Keratinocyte (primary cell): ENCODE data around the gene METTL1. TPM values are rescaled to one million over a fixed set of nuclear protein-coding genes. Genes with fewer than 3 reads are reported as not detected.

ENCODE experiments used
- DNase-seq: peaks from one replicate; pipeline ENCODE4 v3.0.0-alpha.2; 2011; ENCODE audit warnings: low read depth, missing footprints, low spot score
- FAIRE-seq: peaks from 2 replicates; lab custom pipeline; 2011; peaks lifted over from hg19 to GRCh38; lab: Jason Lieb, UNC
- H2AFZ ChIP-seq: 2 replicates; pipeline ENCODE4 v1.6.0; 2012; ENCODE audit warnings: low read length, control low read depth, inconsistent platforms; ENCODE audit not compliant: control insufficient read depth
- H3K27ac ChIP-seq: 2 replicates; pipeline ENCODE4 v1.5.1; 2011; ENCODE audit warnings: low read length; ENCODE audit not compliant: control insufficient read depth, insufficient read depth
- H3K27me3 ChIP-seq: 3 replicates; pipeline ENCODE4 v1.6.0; 2011; ENCODE audit warnings: low read length; ENCODE audit not compliant: control insufficient read depth, insufficient read depth; ENCODE audit errors: extremely low read depth
- H3K36me3 ChIP-seq, 2 experiments: 2 replicates in 1 of 2; 3 replicates in 1 of 2; pipeline ENCODE4 v1.5.1; 2011; ENCODE audit warnings: low read length in 2 of 2, mild to moderate bottlenecking in 1 of 2; ENCODE audit not compliant: control insufficient read depth in 2 of 2, insufficient read depth in 2 of 2; ENCODE audit errors: extremely low read depth in 1 of 2
- H3K4me1 ChIP-seq: 3 replicates; pipeline ENCODE4 v1.5.1; 2011; ENCODE audit warnings: low read length; ENCODE audit not compliant: control insufficient read depth, insufficient read depth; ENCODE audit errors: extremely low read depth
- H3K4me2 ChIP-seq: 3 replicates; pipeline ENCODE4 v1.6.0; 2011; ENCODE audit warnings: low read depth, low read length; ENCODE audit not compliant: control insufficient read depth, insufficient read depth; ENCODE audit errors: extremely low read depth
- H3K4me3 ChIP-seq, 3 experiments: fragments of 200-600 bp in 1 of 3; sonication (generic) in 1 of 3; 2 replicates in 2 of 3; 3 replicates in 1 of 3; pipeline ENCODE4 v1.5.1; 2011 to 2016; ENCODE audit warnings: low read length in 3 of 3, mild to moderate bottlenecking in 3 of 3, control low read depth in 2 of 3, inconsistent platforms in 1 of 3, low read depth in 1 of 3, mixed read lengths in 1 of 3, mixed run types in 1 of 3, moderate library complexity in 1 of 3; ENCODE audit not compliant: control insufficient read depth in 2 of 3, insufficient read depth in 2 of 3; ENCODE audit errors: extremely low read depth in 1 of 3
- H3K79me2 ChIP-seq: 2 replicates; pipeline ENCODE4 v1.6.0; 2012; ENCODE audit warnings: low read length; ENCODE audit not compliant: control insufficient read depth, insufficient read depth
- H3K9ac ChIP-seq: 3 replicates; pipeline ENCODE4 v1.6.0; 2011; ENCODE audit warnings: low read length; ENCODE audit not compliant: control insufficient read depth, insufficient read depth; ENCODE audit errors: extremely low read depth
- H3K9me1 ChIP-seq: 3 replicates; pipeline ENCODE4 v1.6.0; 2011; ENCODE audit warnings: low read length; ENCODE audit not compliant: control insufficient read depth, insufficient read depth; ENCODE audit errors: extremely low read depth
- H3K9me3 ChIP-seq: 2 replicates; pipeline ENCODE4 v1.5.1; 2012; ENCODE audit warnings: low read depth, low read length; ENCODE audit not compliant: control insufficient read depth
- H4K20me1 ChIP-seq: 3 replicates; pipeline ENCODE4 v1.6.0; 2011; ENCODE audit warnings: low read length; ENCODE audit not compliant: control insufficient read depth, insufficient read depth; ENCODE audit errors: extremely low read depth
- EZH2 ChIP-seq: IDR thresholded peaks from one replicate; pipeline ENCODE4 v1.6.1; 2012; ENCODE audit warnings: inconsistent platforms, mild to moderate bottlenecking, low read length, moderate library complexity
- dilution Hi-C: fragments of 300-500 bp; cut with MboI; formaldehyde crosslinking; loops from one replicate; pipeline ENCODE4 v1.7.0; 2020; ENCODE audit warnings: low sequenced_read_pairs; ENCODE audit not compliant: extremely low pct_ligation_motif_present
- polyA plus RNA-seq, 5 experiments: library from polyadenylated mRNA; depleted of rRNA in 3 of 5; stranded (reverse) in 3 of 5; stranded (forward) in 1 of 5; unstranded in 1 of 5; fragments of >200 nt; gene quantifications; 1 replicate in 1 of 5; 2 replicates in 3 of 5; 3 replicates in 1 of 5; pipeline versions ENCODE4 v1.2.1 to v1.2.3, GENCODE V29; 2011 to 2012; ENCODE audit warnings: missing spikeins in 2 of 5, low read depth in 1 of 5, low replicate concordance in 1 of 5
- TF ChIP-seq, protein P1 (sequence below), 3 experiments: IDR thresholded peaks in 1 of 3; conservative IDR thresholded peaks in 1 of 3; optimal IDR thresholded peaks in 1 of 3; 2 replicates in 2 of 3; 3 replicates in 1 of 3; pipeline versions ENCODE3 to v1.5.1; 2011; ENCODE audit warnings: low read length in 3 of 3, mild to moderate bottlenecking in 3 of 3, moderate library complexity in 2 of 3, control low read depth in 1 of 3, inconsistent platforms in 1 of 3; ENCODE audit not compliant: insufficient read depth in 2 of 3; ENCODE audit errors: extremely low read depth in 1 of 3

Gene METTL1
- polyA plus RNA-seq, 1 donor (not counting 4 experiments of a cell fraction or from before 2014, with no cell fraction given) = 24.5 TPM

DNA sequence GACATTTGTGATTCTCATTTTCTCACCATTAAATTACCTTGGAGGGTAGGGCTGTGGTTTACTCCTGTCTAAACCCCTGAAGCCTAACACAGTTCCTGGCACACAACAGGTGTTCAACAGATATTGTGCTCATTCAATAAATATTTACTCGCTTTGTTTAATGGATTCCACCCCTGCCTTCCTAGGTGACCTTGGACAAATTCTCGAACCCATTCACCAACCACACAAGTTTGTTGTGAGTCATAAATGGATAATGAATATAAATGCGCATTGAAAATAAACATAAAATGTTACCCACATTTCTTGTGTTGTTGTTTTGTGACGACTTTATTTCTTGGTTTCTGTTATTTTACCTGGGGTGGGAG, 10.3 kb upstream of the METTL1 start:
- FAIRE-seq (no peak), DNase-seq (no peak)
- Histone ChIP-seq H3K36me3 (peaks cover 9 to 12% of the 10 kb centered on the region in 2 experiments), H3K9me3 (no peaks in the 10 kb centered on the region), H3K4me3 (no peak overlapping the region), H3K4me2 (no peak overlapping the region), H3K9me1 (no peaks in the 10 kb centered on the region), H3K27me3 (no peaks in the 10 kb centered on the region), H3K9ac (no peak overlapping the region), H3K4me1 (peaks cover 8% of the 10 kb centered on the region), H4K20me1 (no peaks in the 10 kb centered on the region), H3K27ac (no peak overlapping the region), H2AFZ (no peak overlapping the region), H3K79me2 (peaks cover 16% of the 10 kb centered on the region)
- TF ChIP-seq, protein P1, sequence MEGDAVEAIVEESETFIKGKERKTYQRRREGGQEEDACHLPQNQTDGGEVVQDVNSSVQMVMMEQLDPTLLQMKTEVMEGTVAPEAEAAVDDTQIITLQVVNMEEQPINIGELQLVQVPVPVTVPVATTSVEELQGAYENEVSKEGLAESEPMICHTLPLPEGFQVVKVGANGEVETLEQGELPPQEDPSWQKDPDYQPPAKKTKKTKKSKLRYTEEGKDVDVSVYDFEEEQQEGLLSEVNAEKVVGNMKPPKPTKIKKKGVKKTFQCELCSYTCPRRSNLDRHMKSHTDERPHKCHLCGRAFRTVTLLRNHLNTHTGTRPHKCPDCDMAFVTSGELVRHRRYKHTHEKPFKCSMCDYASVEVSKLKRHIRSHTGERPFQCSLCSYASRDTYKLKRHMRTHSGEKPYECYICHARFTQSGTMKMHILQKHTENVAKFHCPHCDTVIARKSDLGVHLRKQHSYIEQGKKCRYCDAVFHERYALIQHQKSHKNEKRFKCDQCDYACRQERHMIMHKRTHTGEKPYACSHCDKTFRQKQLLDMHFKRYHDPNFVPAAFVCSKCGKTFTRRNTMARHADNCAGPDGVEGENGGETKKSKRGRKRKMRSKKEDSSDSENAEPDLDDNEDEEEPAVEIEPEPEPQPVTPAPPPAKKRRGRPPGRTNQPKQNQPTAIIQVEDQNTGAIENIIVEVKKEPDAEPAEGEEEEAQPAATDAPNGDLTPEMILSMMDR (optimal IDR thresholded peaks at IDR 0.05 in 1 of 3, IDR thresholded peaks at IDR 0.05 in 1 of 3, conservative IDR thresholded peaks at IDR 0.05 in 1 of 3; ENCODE audit: extremely low read depth in 1 of 3, insufficient read depth in 2 of 3, low read length in 3 of 3) = no peak
- no peak for TF ChIP-seq EZH2
- dilution Hi-C loops = no loop called here

DNA sequence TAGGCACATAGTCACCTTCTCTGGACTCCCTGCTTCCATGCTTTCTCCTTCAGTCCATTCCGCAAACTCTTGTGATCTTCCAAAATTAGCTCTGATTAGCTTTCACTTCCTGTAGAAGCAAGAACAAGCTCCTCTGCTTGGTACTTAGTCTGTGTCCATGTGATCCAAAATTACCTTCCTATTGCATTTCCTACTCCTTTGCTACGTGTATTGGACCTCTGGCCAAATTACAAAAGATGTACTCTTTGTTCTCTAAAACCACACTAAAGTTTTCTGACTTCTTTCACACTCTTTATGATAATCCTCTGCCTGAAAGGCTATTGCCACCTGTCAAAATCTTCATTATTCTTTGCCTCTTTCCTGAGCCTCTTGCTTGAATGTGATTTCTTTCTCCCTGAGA, 9.9 kb upstream of the METTL1 start:
- H3K4me2 ChIP-seq = no peak overlapping the region
- H3K9me3 ChIP-seq = no peaks in the 10 kb centered on the region
- no peak overlapping the region for H3K9ac ChIP-seq
- H3K79me2 ChIP-seq = peaks cover 16% of the 10 kb centered on the region
- FAIRE-seq (no peak), DNase-seq (no peak)
- H3K27ac ChIP-seq = no peak overlapping the region
- H3K27me3 ChIP-seq = no peaks in the 10 kb centered on the region
- TF ChIP-seq, protein P1 (optimal IDR thresholded peaks at IDR 0.05 in 1 of 3, IDR thresholded peaks at IDR 0.05 in 1 of 3, conservative IDR thresholded peaks at IDR 0.05 in 1 of 3; ENCODE audit: extremely low read depth in 1 of 3, insufficient read depth in 2 of 3, low read length in 3 of 3) = no peak
- no peak for TF ChIP-seq EZH2
- H3K4me1 ChIP-seq = peaks cover 8% of the 10 kb centered on the region
- no peaks in the 10 kb centered on the region for H4K20me1 ChIP-seq
- H3K4me3 ChIP-seq = no peak overlapping the region
- no peak overlapping the region for H2AFZ ChIP-seq
- H3K9me1 ChIP-seq = no peaks in the 10 kb centered on the region
- dilution Hi-C loops = no loop called here
- H3K36me3 ChIP-seq = peaks cover 7 to 8% of the 10 kb centered on the region in 2 experiments
